Neural progenitor cell (in vitro differentiated cells): Measurements from ENCODE around the gene NLGN4X.

Experiments
- EZH2 ChIP-seq: fragments of 200-600 bp; sonication (generic); IDR thresholded peaks from 2 replicates; pipeline ENCODE4 v1.6.1; 2017; ENCODE audit warnings: antibody characterized with exemption, mild to moderate bottlenecking, moderate library complexity
- EZH2phosphoT487 ChIP-seq: fragments of 200-600 bp; sonication (generic); IDR thresholded peaks from 2 replicates; pipeline ENCODE4 v1.6.1; 2017; ENCODE audit warnings: antibody characterized with exemption
- TF ChIP-seq, protein P1 (sequence below): fragments of 200-600 bp; sonication (generic); IDR thresholded peaks from 2 replicates; pipeline ENCODE4 v1.5.1; 2017; ENCODE audit warnings: antibody characterized with exemption, mild to moderate bottlenecking

DNA sequence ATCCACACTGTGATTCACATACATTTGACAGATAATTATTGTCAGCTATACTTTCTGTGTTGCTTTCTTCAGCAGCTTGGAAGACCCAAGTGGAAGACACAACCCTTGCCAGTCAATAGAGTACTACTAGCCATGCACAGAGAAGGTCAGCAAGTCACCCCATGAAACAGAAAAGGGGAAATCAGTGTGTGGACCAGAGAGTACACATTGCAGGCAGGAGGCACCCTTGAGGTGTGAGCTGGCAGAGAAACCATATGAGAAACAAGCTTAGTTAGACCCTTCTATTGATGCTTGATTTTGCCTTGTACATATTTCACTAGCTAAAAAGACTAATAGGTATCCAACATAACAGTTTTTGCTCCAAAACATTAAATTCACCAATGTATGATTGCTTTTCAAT lies 99.5 kb downstream of the NLGN4X start:
- TF ChIP-seq EZH2phosphoT487 (no peak), EZH2 (no peak)
- TF ChIP-seq, protein P1, sequence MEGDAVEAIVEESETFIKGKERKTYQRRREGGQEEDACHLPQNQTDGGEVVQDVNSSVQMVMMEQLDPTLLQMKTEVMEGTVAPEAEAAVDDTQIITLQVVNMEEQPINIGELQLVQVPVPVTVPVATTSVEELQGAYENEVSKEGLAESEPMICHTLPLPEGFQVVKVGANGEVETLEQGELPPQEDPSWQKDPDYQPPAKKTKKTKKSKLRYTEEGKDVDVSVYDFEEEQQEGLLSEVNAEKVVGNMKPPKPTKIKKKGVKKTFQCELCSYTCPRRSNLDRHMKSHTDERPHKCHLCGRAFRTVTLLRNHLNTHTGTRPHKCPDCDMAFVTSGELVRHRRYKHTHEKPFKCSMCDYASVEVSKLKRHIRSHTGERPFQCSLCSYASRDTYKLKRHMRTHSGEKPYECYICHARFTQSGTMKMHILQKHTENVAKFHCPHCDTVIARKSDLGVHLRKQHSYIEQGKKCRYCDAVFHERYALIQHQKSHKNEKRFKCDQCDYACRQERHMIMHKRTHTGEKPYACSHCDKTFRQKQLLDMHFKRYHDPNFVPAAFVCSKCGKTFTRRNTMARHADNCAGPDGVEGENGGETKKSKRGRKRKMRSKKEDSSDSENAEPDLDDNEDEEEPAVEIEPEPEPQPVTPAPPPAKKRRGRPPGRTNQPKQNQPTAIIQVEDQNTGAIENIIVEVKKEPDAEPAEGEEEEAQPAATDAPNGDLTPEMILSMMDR = no peak
